HK-2 (cell line): Measurements from ENCODE around the gene TBX3.
"Not testable (repeated sequence)": the region's sequence is repeated elsewhere in the genome, so short reads cannot be mapped to it uniquely, and the experiment has no call there.

Experiments used
- DNase-seq: peaks from one replicate; pipeline ENCODE4 v3.0.0-alpha.2; 2018; ENCODE audit not compliant: unreplicated experiment

The TBX3 gene

DNA sequence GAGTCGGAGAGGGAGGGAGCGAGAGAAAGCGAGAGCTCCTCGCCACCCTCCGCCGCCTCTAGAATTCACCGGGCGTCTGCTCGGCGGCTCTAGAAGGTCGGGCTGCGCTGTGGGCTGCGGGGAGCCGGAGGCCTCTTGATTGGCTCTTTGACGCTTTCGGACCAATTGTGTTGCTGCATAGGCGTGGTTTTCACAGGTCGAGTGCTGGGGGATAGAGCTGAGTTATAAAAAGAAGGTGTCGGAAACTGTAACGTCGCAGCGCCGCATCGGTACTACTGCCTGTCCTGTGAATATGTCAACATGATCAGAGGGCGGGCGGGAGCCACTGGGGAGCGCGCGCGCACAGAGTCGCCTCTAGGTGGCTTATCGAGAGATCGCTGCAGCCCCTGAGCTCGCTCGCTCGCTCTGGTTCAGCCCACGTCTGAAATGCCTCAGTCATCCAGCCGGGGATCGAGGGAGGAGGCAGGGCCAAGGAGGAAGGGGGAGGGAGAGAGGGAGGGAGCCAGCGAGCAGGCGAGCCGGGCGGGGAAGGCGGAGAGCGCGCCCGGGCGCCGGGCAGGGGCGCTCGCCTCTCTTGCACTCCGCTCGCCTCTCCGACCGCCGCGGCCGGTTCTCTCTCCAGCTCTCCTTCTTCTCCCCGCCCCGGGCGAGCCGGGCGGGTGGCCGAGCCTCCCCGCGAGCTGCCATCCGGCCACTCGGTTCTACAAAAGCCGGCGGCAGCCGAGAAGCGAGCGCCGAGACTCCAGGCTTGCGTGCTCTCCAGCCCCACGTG is at the start of gene TBX3:
Gene TBX3 (minus strand): TSS at position 78 of the 772 bp plus-strand sequence. CDS start 975 bp downstream, outside the sequence.
- peak; percentile 78 for DNase-seq

DNA sequence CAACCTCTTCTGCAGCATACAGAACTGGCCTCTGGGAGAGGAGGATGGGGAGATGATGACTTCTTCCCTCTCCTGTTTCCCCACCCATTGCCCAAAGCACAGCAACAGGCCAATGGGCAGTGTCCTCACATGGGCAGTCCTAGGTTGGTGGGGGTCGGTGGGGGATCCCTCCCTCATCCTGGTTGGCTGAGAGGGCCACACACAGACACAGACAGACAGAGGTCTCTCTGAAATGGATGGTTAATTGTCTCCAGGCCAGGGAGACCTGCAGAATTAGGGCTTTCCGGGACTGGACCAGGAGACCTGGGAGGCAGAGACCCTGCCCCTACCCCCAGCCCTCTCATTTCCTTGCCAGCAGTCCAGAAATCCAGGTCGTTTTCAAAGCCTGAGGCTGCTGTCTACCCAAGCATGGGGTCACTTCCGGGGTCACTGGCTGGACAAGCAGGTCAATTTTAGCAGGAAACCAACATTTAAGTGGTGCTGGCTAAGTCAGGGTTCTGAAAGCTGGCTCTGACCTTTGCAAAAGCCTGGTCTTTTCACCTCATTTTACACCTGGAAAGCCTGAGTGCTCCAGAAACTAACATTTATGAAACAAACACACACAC is 48.6 kb upstream of the TBX3 start:
- no peak for DNase-seq

DNA sequence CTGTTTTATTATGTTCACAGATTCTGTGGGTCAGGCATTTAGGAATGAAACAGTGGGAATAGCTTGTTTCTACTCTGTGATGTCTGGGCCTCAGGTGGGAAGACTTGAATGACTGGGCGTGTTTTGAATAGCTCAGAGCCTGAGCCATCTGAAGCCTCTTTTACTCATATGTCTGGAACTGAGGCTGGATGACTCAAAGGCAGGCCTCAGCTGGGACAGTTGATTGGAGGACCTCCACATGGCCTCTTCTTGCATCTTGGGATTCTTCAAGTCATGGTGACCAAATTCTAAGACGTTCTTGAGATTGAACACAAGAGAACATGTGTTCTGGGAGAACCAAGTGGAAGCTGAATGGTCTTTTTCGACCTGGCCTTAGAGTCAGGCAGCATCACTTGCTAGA is 45.8 kb upstream of the TBX3 start:
- DNase-seq: no peak

DNA sequence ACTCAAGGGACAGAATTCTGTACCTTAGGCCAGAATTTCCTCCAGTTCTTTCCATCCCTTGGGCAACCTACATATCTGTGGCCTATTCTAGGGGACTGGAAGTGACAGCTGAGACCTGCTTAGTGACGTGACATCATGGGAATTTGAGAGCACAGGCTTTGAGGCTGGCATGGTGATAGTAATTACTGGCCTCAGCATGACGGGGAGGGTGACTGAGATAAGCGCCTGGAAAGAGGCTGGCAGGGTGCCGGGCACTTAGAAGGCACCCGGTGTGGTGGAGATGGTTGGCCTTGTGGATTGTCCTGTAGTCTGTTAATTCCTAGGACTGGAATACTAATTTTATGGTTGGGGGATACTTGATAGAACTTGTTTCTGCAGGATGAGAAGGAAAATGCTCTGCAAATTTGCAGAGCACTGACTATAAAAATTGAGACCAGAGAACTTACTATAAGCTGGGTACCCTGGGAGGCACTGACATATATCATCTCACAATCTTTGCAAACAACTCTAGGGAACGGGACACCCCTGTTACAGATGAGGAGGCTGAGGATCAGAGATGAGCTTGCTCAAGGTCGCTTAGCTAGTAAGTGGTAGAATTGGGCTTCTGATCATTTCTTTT is 42.2 kb upstream of the TBX3 start:
- DNase-seq: no peak

DNA sequence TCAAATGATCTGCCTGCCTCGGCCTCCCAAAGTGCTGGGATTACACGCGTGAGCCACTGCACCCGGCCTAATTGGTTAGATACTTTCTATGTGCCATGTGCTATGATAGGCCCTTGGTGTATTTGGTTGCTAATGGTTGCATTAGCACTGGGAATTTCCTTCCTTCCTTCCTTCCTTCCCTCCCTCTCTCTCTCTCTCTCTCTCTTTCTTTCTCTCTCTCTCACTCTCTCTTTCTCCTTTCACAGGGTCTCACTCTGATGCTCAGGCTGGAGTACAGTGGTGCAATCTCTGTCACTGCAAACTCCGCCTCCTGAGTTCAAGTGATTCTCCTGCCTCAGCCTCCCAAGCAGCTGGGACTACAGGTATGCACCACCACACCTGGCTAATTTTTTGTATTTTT is 38.2 kb upstream of the TBX3 start:
- not testable (repeated sequence) for DNase-seq

DNA sequence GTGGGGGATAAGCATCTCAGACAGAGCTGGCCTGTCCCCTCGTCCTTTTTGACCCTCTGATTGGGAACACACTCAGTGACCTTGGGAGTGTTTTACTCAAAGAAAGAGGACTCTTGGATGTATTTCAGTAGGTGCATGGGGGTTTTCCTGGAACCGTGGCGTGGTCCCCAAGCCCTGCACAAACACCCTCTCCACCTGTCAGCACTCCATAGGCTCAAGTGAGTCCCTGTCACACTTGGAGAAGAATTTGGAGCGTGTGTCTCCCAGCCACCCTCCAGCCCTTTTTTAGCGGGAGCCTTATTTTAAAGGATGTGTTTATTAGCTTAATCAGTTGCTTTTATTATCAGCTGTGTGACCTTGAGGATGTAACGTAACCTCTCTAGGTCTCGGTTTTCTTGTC is 37.3 kb upstream of the TBX3 start:
- no peak for DNase-seq

DNA sequence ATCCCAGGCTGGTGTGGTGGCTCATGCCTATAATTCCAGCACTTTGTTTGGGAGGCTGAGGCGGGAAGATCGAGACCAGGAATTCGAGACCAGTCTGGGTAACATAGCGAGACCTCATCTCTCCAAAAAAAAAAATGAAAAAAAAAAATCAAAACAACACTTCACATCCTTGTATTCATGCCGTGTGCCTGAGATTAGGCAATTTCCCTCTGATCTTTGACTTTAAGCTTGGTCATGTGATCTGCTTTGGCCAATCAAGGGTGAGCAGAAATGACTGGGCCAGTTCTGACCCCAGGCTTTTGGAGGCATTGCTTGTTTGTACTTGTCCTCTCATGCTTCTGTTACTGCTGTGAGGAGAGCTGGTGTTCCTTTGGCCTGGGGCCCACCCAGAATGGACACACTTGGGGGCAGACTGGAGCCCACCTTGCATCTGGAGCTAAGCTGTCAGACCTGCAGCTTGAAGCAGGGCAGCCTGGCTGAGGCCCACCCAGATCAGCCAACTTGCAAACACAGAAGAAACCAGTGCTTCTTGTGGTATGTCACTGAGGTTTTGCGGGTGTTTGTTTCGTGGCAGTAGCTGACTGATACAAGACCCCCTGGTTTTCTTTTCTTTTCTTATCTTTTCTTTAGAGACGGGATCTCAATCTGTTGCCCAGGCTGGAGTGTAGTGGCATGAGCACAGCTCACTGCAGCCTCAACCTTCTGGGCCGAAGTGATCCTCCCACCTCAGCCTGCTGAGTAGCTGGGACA is 29.7 kb upstream of the TBX3 start:
- DNase-seq: no peak

DNA sequence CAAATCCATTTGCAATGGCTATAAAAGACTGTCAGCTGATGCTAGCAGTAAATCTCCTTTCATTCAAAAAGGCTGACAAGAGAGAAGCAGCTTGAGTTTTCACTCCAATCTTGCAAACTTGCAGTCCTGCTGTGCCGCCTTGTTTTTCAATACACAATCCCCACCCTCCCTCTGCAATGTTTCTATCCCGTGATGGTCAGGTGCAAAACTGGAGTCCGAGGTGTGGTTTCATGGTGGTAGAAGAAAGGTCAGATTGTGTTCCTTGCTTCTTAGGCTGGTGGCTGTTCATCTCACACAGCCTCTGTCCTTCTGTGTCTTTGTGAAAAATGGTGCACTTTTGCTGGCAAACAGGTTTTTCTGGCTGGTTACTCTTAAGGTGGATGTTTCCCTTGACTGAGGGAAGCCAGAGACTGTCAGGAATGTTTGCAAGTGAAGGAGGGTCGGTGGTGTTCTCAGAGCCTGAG is 27.7 kb upstream of the TBX3 start:
- DNase-seq: no peak

DNA sequence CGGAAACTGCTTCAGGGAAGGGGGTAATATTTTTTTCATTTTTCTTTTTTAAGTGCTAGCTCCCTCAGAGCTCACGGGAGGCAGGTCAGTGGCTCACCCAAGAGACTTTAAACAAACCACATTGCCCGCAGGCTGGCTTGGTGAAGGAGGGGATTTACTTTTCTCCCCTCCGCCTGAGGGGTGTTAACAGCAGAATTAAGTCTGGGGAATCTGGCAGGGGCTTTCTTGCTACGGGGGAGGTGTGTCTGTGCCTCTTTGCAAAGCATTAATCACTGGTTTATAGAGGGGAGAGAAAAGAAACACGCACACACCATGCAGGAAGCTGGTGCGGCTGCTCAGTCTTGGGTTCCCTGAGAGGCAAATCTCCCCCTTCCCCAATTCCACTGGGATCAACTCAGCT is 26.2 kb upstream of the TBX3 start:
- DNase-seq: no peak

DNA sequence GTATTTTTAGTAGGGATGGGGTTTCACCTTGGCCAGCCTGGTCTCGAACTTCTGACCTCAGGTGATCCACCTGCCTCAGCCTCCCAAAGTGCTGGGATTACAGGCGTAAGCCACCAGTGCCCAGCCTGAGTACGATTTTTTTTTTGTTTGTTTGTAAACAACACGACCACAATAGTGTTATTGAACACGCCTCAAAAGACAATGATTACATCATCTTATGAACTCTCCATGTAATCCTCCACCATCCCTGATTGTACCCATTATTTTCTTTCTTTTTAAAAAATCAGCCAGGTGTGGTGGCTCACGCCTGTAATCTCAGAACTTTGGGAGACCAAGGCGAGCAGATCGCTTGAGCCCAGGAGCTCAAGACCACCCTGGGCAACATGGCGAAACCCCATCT is 25.1 kb upstream of the TBX3 start:
- DNase-seq: no peak

DNA sequence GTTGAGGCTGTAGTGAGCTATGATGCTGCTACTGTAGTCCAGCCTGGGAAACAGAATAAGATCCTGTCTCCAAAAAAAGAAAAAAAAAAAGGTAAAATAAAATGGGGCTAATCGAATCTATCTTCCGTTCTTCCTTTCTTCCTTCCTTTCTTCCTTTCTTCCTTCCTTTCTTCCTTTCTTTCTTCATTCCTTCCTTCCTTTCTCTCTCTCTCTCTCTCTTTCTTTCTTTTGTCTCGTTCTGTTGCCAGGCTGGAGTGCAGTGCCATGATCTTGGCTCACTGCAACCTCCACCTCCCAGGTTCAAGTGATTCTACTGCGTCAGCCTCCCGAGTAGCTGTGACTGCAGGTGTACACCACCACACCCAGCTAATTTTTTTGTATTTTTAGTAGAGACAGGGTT is 24.6 kb upstream of the TBX3 start:
- DNase-seq: not testable (repeated sequence)

DNA sequence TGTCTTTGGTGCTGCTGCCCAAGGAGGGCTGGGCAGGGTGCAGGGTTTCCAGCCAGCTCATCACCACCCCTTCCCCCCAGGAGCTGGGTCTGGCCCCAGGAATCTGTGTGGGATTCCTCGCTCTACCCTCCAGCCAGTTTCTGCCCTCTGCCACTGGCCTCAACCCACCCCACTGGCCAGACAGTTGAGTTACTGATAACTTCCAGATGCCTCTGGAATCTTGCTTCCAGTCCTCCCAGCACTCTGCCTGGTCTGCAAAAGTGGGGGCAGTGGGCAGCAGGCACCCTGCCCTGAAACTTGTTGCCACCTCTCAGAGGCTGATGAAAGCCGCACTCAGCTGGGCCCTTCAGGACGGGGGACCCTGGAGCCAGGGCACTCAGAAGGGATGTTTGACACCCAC is 20.1 kb upstream of the TBX3 start:
- no peak for DNase-seq

DNA sequence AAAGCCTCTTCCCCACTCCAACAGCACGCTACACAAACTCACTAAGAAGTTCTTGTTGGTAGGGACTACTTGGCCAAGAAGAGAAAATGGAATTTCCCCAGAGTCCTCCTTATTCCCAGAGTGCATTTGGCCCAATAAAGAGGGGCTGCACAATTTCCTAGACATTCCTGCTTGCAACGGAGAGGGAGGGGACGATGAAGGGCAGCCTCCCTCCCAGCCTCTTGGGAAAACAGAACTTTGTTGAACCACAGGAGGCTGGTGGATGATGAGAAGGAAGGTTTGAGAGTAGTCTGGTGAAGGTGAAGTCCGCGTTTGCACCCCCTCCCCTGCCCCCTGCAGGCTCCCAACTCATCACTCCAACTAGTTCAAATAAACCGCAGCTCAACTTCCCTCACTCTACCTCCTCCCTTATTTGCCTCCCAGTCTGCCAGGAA is 19.1 kb upstream of the TBX3 start:
- DNase-seq: no peak

DNA sequence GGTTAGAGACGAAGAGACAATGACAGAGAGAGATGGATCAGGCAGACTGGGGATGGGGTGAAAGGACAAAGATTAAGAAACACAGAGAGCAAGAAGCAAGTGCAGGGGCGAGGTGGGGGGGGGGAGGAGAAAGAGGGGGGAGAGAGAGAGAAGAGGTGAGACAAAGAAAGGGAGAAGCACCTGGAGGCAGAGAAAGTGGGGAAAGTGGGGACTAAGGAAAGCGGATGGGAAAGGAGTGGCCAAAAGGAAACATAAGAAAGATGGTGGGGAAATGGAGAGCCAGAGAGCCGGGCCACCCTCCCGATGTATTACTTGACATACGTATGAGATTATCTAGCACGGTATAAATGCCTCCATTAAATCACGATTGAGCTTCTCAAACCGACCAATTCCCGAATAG is 18.5 kb upstream of the TBX3 start:
- no peak for DNase-seq

DNA sequence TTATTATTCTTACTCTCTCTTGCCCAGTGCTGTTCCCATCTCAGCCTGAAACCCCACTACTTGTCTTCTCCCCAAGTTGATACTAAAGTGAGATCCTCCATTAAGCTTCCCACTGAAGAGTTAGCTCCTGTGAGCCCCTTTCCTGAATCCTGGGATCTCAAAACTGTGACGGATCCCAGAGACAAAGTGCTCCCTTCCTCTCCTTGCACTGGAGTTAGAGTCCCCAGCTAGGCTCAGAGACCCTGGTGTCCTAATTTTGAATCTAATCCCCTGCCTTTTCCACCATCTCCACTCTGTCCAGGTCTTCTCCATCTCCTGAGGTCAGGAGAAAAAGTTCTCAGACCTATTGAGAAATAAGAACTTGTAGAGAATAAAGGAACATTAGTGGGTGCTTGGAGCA is 17.6 kb upstream of the TBX3 start:
- no peak for DNase-seq

DNA sequence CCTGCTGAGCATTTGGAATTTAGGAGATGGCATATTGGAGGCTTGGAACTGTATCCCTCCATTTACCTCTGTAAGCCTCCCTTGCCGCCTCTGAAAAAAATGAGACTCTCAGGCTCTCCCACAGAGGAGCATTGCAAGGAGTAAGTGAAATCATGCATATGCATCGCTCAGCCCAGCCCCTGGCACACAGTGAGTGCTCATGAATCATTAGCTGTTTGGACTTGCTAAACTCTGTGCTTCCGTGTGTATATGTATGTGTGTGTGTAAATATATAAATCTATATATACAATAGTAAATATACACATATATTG is 17.1 kb upstream of the TBX3 start:
- no peak for DNase-seq

DNA sequence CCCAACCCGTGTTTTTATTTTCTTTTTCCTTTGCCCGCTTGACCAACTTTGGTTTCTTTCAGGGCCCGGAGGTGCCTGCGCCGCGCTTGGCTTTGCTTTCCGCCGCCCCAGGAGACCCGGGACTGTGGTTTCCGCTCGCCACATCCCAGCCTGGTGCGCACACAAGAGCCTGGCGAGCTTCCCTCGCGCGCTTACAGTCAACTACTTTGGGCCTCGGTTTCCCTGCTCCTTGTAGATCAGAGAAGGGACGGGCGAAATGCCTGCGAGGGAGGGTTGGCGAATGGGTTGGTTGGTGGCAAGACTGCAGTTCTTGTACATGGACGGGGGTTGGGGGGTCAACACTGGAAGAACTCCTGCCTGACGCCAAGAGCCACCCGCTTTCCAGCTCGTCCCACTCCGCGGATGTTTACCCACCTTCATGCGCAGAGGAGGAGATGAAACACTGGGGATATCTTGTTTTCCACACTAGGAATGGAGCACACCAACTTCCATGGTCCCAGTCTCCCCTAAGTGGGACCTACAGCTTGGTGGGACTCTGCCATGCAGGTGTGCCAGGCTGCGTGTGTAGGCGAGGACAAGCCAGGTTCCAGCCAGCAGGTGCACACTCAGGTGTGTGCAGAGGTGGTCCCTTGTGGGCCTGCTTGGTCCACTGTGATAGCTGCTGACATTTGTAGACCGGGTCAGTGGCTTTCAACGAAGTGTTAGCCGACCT is 16.6 kb upstream of the TBX3 start:
- no peak for DNase-seq

DNA sequence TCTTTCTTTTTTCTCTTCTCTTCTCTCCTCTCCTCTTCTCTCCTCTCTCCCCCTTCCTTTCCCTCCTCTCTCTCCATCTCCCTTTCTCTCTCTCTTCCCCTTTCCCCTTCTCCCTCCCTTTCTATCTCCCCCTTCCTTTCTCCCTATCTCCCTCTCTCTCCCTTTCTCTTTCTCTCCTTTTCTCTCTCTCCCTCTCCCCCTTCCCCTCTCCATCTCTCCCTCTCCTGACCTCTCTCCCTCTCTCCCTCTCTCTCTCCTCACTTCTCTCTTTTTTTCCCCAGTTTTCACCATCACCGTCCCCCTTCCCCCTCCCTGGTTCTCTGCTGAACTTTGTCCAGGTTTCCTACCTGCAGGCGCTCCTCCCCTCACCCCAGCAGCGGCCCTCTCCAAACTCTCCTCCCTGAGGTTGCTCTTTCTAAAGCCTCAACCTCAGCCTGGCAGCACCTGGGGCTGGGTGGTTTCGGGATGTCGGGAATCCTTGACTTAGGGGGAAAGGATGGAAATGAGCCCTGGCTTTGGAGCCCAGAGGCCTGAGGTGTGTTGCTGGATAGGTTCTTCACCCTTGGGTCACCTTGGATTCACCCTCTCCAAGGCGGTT is 14.7 kb upstream of the TBX3 start:
- no peak for DNase-seq

DNA sequence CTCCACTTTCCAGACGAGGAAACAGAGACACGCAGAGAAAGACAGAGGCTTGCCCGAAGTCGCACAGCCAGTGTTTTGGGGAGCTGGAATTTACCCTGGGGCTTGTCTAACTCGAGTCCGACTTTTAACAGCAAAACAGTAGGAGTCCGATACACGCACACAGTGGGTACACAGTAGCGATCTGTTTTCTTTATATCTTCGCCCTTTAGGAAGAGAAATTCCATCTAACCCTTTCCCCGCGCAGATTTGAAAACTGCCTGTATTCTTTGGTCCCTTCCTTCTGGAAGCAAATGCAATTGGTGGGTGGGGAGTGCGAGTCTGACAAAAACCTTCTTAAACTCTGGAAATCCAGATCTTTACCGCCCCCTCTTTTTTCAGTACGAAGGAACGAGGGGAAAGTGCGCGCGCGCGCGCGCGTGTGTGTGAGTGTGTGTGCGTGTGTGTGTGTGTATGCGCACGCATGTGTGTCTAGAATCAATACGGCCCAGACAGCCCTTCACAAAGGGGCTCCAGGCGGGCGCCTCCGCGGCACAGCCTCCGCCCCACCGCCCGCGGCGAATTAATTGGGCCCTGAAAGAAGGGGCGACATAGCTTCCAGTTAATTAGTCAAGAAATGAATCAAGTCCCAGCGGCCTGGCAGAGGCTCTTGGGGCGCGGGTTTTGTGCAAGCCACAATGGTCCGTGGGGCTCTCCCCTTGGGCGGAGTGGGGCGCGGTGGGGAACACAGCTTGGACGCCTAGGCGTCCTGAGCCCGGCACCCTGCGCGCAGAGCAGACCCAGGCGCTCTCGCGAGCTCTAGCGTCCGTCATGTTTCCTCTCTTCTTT is 14.0 kb upstream of the TBX3 start:
- no peak for DNase-seq

DNA sequence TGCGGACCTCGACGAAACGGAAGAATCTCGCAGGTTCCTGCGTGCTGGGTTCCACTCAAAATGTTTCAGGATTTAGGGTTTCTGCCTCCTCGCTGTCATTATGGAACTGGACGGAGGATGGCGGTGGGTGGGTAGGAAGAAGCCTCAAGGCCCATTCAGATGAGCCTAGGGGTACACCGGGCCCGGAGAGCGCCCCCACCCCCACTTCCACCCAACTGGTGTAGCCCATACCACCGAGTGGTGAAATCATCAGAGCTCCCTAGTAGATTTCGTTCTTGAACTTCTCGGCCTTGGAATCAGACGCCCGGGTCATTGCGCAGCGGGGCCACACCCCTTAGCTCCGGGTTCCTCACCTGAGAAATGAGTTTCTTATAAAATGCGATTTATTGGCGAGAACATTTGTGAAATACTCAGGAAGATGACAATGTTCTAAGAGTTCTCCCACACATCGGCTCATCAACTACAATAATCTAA is 13.3 kb upstream of the TBX3 start:
- DNase-seq: no peak
